GM12892 (cell line): Measurements from ENCODE around the gene FGF12.

Experiments
- POLR2A ChIP-seq: IDR thresholded peaks from 2 replicates; pipeline ENCODE4 v1.6.1; 2011; ENCODE audit warnings: low read depth, low read length, control low read depth
- POLR2AphosphoS5 ChIP-seq: IDR thresholded peaks from 2 replicates; pipeline ENCODE4 v1.6.1; 2011; ENCODE audit warnings: low read depth, low read length, control low read depth
- TAF1 ChIP-seq: IDR thresholded peaks from 2 replicates; pipeline ENCODE4 v1.6.1; 2011; ENCODE audit warnings: low read depth, mild to moderate bottlenecking, control low read depth, low read length, borderline replicate concordance

DNA sequence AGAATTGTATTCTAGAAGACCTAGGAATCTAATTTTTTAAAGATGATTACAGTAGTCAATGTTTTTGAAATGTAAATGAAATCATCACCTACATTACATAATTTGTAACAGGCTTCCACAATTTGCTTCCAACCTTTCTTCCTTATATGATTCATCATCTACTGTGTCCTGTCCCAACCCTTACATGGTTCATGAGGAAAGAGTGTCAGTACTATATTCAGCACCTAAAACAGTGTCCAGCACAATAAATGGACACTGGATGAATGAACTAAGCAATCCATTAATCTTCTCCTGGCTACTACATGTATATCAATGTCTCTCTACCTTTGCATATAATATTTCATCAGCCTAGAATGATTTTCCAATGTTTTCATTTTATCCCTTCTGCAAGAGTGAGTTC is 12.2 kb downstream of the FGF12 start:
- TF ChIP-seq POLR2AphosphoS5: no peak
- no peak for TF ChIP-seq POLR2A
- TF ChIP-seq TAF1: no peak
